ENCODE results near the gene ORC3.

- TF ChIP-seq POLR2A (IDR thresholded peaks at IDR 0.05; ENCODE audit: extremely low read depth, insufficient read length) = no peak
- TF ChIP-seq, protein P1, sequence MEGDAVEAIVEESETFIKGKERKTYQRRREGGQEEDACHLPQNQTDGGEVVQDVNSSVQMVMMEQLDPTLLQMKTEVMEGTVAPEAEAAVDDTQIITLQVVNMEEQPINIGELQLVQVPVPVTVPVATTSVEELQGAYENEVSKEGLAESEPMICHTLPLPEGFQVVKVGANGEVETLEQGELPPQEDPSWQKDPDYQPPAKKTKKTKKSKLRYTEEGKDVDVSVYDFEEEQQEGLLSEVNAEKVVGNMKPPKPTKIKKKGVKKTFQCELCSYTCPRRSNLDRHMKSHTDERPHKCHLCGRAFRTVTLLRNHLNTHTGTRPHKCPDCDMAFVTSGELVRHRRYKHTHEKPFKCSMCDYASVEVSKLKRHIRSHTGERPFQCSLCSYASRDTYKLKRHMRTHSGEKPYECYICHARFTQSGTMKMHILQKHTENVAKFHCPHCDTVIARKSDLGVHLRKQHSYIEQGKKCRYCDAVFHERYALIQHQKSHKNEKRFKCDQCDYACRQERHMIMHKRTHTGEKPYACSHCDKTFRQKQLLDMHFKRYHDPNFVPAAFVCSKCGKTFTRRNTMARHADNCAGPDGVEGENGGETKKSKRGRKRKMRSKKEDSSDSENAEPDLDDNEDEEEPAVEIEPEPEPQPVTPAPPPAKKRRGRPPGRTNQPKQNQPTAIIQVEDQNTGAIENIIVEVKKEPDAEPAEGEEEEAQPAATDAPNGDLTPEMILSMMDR (IDR thresholded peaks at IDR 0.05; ENCODE audit: low read depth, low read length) = no peak
- TF ChIP-seq MAX (IDR thresholded peaks at IDR 0.05; ENCODE audit: low read depth, low read length) = no peak
- TF ChIP-seq MYC (IDR thresholded peaks at IDR 0.05; ENCODE audit: low read depth, low read length) = no peak
Measured at GRCh38 chr6:87558446-87558845, 31.5 kb upstream of the ORC3 start.

Data from NB4 (cell line).